22Rv1 (cell line): Measurements from ENCODE around the gene PF4V1.
"Not testable (repeated sequence)": the region's sequence is repeated elsewhere in the genome, so short reads cannot be mapped to it uniquely, and the experiment has no call there.

Source experiments
- H3K27ac ChIP-seq: fragments of 450-650 bp; 2 replicates; pipeline ENCODE4 v1.5.1; 2017
- CTCF ChIP-seq: fragments of 450-650 bp; IDR thresholded peaks from 2 replicates; pipeline ENCODE4 v1.5.1; 2017; ENCODE audit warnings: mild to moderate bottlenecking
- ZFX ChIP-seq: fragments of 450-650 bp; IDR thresholded peaks from 2 replicates; pipeline ENCODE4 v1.6.1; 2017; ENCODE audit warnings: antibody characterized with exemption, borderline replicate concordance

Gene PF4V1

GRCh38 chr4:73891326-73891725, 38.2 kb downstream of the PF4V1 start:
- no peak overlapping the region for H3K27ac ChIP-seq
- TF ChIP-seq ZFX (no peak), CTCF (no peak)

- no peak overlapping the region for H3K27ac ChIP-seq
- no peak for TF ChIP-seq CTCF
- no peak for TF ChIP-seq ZFX
Measured at GRCh38 chr4:73891739-73892405, 38.8 kb downstream of the PF4V1 start.

GRCh38 chr4:73892966-73893365, 39.9 kb downstream of the PF4V1 start:
- no peak for TF ChIP-seq CTCF
- no peak for TF ChIP-seq ZFX
- H3K27ac ChIP-seq = no peak overlapping the region

GRCh38 chr4:73894001-73894400, 40.9 kb downstream of the PF4V1 start:
- H3K27ac ChIP-seq = no peak overlapping the region
- TF ChIP-seq CTCF (no peak), ZFX (no peak)

GRCh38 chr4:73895201-73896175, 42.4 kb downstream of the PF4V1 start:
- TF ChIP-seq ZFX = no peak
- no peak overlapping the region for H3K27ac ChIP-seq

- no peak overlapping the region for H3K27ac ChIP-seq
- TF ChIP-seq CTCF (no peak), ZFX (no peak)
Measured at GRCh38 chr4:73896416-73896815, 43.3 kb downstream of the PF4V1 start.

GRCh38 chr4:73897380-73898136, 44.5 kb downstream of the PF4V1 start:
- no peak overlapping the region for H3K27ac ChIP-seq
- no peak for TF ChIP-seq CTCF
- no peak for TF ChIP-seq ZFX

- H3K27ac ChIP-seq = not testable (repeated sequence)
Measured at GRCh38 chr4:73899338-73899737, 46.2 kb downstream of the PF4V1 start.
